Activated CD8-positive, alpha-beta memory T cell treated with anti-CD3 and anti-CD28 coated beads, Interleukin-2, amount 10 ng/mL, durations not matched to agents 7 days and 5 days (primary cell): ENCODE measurements around the gene PDCD4. TPM values are rescaled to one million over a fixed set of nuclear protein-coding genes. Genes with fewer than 3 reads are reported as not detected.
A peak's percentile ranks its signal among the peaks of the same experiment; 100 is the strongest.

Experiments used
- ATAC-seq: fragments of 150-1000 bp; cut with Tn5 transposase; one replicate; pipeline ENCODE4 v1.10.0; 2021; ENCODE audit warnings: moderate library complexity
- CTCF ChIA-PET: fragments of 350-600 bp; sonication (Branson Sonifier 250); formaldehyde crosslinking; loops from one replicate; lab custom pipeline; 2021; ENCODE audit warnings: antibody characterized with exemption; lab: Charles Lee
- DNase-seq: peaks from one replicate; pipeline ENCODE4 v3.0.0-alpha.2; 2020
- H3K27ac Mint-ChIP-seq: one replicate; pipeline ENCODE4 v1.8.0; 2021; ENCODE audit warnings: mild to moderate bottlenecking, mixed read lengths
- H3K27me3 Mint-ChIP-seq: one replicate; pipeline ENCODE4 v1.8.0; 2021; ENCODE audit warnings: mixed read lengths
- H3K36me3 Mint-ChIP-seq: one replicate; pipeline ENCODE4 v1.8.0; 2021; ENCODE audit warnings: mild to moderate bottlenecking, mixed read lengths
- H3K4me1 Mint-ChIP-seq: one replicate; pipeline ENCODE4 v1.8.0; 2021; ENCODE audit warnings: mixed read lengths
- H3K4me3 Mint-ChIP-seq: one replicate; pipeline ENCODE4 v1.8.0; 2021; ENCODE audit warnings: mild to moderate bottlenecking, moderate library complexity, mixed read lengths
- H3K9me3 Mint-ChIP-seq: one replicate; pipeline ENCODE4 v1.8.0; 2022; ENCODE audit warnings: low read depth, mixed read lengths
- total RNA-seq, 2 experiments: library from RNA; stranded (reverse); gene quantifications; one replicate each; pipeline ENCODE4 v1.2.3, GENCODE V29; 2021

The PDCD4 gene
- total RNA-seq, 2 experiments from 2014 or later, result 74.0 to 115 TPM

DNA sequence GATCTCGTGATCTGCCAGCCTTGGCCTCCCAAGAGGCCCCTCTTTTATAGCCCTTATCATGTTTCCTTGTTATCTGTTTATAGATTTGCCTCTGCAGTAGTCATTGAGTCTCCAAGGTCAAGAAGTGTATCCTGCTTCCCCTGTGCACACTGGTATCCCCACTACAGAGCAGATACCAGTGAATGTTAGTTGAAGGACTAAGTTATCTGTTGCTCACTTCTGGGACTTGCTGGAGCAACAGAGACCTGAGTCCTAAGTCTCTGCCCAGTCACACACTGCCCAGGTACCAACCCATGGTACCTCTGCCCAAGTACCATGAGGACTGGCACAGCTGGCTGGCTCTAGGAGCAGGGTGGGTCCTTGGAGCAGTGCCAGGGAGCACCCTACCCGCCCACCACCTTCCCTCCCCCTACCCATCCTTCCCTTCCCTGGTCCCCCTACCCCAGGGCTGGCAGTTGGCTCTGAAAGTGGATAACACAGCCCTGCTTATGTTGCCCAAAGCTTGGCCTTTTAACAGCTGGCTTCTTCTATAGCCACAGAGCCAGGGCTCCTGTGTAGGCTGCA is 26.5 kb upstream of the PDCD4 start:
- Mint-ChIP-seq H3K4me1 (peaks cover 47% of the 10 kb centered on the region), H3K27me3 (no peaks in the 10 kb centered on the region), H3K4me3 (no peak overlapping the region), H3K9me3 (no peaks in the 10 kb centered on the region), H3K27ac (no peak overlapping the region), H3K36me3 (peaks cover 2% of the 10 kb centered on the region)
- DNase-seq, result no peak
- CTCF ChIA-PET, result interaction anchor here (0.6 kb wide), 1 partner anchor 224 kb away, joined by 3 read pairs; no protein-coding TSS in a partner anchor
- no peak for ATAC-seq

GRCh38 chr10:110845756-110846620 is 25.7 kb upstream of the PDCD4 start:
- H3K36me3 Mint-ChIP-seq, result peaks cover 2% of the 10 kb centered on the region
- no peak for ATAC-seq
- H3K27me3 Mint-ChIP-seq, result no peaks in the 10 kb centered on the region
- DNase-seq, result no peak
- H3K4me1 Mint-ChIP-seq, result peaks cover 54% of the 10 kb centered on the region
- no peak overlapping the region for H3K4me3 Mint-ChIP-seq
- CTCF ChIA-PET, result interaction anchor here (0.6 to 1.4 kb wide), 3 partner anchors 11 to 224 kb away, joined by 3 to 5 read pairs (median 5); no protein-coding TSS in a partner anchor
- no peaks in the 10 kb centered on the region for H3K9me3 Mint-ChIP-seq
- H3K27ac Mint-ChIP-seq, result no peak overlapping the region

DNA sequence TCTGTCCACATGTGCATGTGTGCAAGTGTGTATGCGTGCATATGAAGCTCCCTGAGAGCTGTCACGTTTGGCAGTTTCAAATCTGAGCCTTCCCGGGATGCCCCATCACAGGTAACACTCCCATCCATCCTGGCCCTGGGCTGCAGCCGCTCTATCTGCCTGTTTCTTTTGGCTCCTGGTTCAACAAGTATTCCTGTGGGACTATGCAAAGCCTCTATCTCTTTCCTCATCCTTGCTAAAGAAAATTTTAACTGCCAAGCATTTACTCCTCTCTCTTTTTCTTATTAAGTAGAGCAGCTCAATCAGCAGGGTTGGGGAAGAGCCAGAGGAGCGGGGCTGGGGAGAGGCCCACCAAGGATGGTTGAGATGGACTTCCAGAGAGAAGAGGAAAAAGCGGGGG is 24.4 kb upstream of the PDCD4 start:
- ATAC-seq, result no peak
- Mint-ChIP-seq H3K4me1 (peaks cover 57% of the 10 kb centered on the region), H3K36me3 (peaks cover 2% of the 10 kb centered on the region), H3K27ac (no peak overlapping the region), H3K4me3 (no peak overlapping the region), H3K27me3 (no peaks in the 10 kb centered on the region), H3K9me3 (no peaks in the 10 kb centered on the region)
- CTCF ChIA-PET, result no interaction called here
- no peak for DNase-seq

GRCh38 chr10:110848106-110848505 is 23.6 kb upstream of the PDCD4 start:
- no peak overlapping the region for H3K4me3 Mint-ChIP-seq
- H3K36me3 Mint-ChIP-seq, result peaks cover 2% of the 10 kb centered on the region
- H3K27me3 Mint-ChIP-seq, result no peaks in the 10 kb centered on the region
- peaks cover 57% of the 10 kb centered on the region for H3K4me1 Mint-ChIP-seq
- DNase-seq (no peak), ATAC-seq (no peak)
- CTCF ChIA-PET, result no interaction called here
- no peaks in the 10 kb centered on the region for H3K9me3 Mint-ChIP-seq
- no peak overlapping the region for H3K27ac Mint-ChIP-seq

DNA sequence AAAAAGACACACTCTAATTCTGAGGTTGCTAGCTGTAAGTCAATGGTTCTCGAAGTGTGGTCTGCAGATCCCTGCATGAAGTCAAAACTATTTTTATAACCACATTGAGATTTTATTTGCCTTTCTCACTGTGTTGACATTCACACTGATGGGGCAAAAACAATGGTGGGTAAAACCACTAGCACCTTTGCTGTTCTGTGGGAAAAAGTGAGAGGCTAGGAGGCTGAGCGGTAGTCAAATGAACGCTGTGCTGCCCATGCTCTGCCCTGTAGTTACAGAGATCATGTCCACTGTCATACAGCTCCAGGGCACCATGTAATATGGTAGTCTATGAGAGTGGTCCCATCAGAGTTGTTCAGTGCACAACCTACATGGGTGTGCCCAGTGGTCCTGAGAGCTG is 21.6 kb upstream of the PDCD4 start:
- no peaks in the 10 kb centered on the region for H3K27me3 Mint-ChIP-seq
- peaks cover 54% of the 10 kb centered on the region for H3K4me1 Mint-ChIP-seq

DNA sequence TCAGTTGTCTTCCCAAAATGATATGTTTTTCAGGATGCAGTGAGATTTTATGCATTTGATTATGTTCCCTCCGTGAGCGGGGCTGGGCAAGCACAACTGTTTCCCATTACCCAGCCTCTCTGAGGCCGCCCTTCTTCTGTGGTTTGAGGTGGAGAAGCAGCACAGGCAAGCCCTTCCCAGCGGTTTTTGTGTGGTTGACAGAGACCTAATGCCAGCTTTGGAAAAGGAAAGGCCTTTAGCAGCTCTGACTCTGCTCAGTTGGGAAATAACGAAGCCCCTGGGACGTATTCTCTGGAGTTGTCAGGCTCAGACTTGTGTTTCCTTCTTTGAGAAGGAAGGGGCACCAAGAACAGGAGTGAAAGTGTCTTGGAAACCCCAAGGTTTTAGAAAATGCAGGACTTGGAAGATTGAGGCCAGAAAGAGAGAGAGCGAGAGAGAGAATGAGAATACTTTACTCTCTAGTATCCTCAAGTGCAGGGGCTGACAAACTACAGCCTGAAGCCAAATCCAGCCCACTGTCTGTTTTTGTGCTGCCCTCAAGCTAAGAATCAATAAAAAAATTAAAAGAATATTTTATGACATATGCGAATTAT is 20.6 kb upstream of the PDCD4 start:
- Mint-ChIP-seq H3K36me3 (peaks cover 6% of the 10 kb centered on the region), H3K4me1 (peaks cover 55% of the 10 kb centered on the region), H3K27me3 (no peaks in the 10 kb centered on the region), H3K9me3 (no peaks in the 10 kb centered on the region), H3K4me3 (no peak overlapping the region), H3K27ac (no peak overlapping the region)
- CTCF ChIA-PET, result interaction anchor here (0.9 to 2.2 kb wide), 5 partner anchors 11 to 179 kb away, joined by 3 to 6 read pairs (median 3); no protein-coding TSS in a partner anchor
- DNase-seq (no peak), ATAC-seq (no peak)

More for the DNA sequence above, 21.6 kb upstream of the PDCD4 start:
- peaks cover 2% of the 10 kb centered on the region for H3K36me3 Mint-ChIP-seq
- H3K9me3 Mint-ChIP-seq, result no peaks in the 10 kb centered on the region
- H3K27ac Mint-ChIP-seq, result no peak overlapping the region
- no peak overlapping the region for H3K4me3 Mint-ChIP-seq
- no peak for DNase-seq
- peak; percentile 38 for ATAC-seq
- CTCF ChIA-PET, result interaction anchor here (0.9 to 1.8 kb wide), 4 partner anchors 9 to 59 kb away, joined by 3 to 6 read pairs (median 4); no protein-coding TSS in a partner anchor

GRCh38 chr10:110852255-110852896 is 19.4 kb upstream of the PDCD4 start:
- Mint-ChIP-seq H3K36me3 (peaks cover 6% of the 10 kb centered on the region), H3K9me3 (no peaks in the 10 kb centered on the region), H3K4me3 (peak overlapping the region; percentile 43), H3K27ac (peak overlapping the region; percentile 58), H3K27me3 (no peaks in the 10 kb centered on the region), H3K4me1 (peaks cover 58% of the 10 kb centered on the region)
- ATAC-seq (peak; percentile 75), DNase-seq (peak; percentile 61)
- CTCF ChIA-PET, result interaction anchor here (0.7 to 2.2 kb wide), 9 partner anchors 8 to 180 kb away, joined by 3 to 5 read pairs (median 3); no protein-coding TSS in a partner anchor

DNA sequence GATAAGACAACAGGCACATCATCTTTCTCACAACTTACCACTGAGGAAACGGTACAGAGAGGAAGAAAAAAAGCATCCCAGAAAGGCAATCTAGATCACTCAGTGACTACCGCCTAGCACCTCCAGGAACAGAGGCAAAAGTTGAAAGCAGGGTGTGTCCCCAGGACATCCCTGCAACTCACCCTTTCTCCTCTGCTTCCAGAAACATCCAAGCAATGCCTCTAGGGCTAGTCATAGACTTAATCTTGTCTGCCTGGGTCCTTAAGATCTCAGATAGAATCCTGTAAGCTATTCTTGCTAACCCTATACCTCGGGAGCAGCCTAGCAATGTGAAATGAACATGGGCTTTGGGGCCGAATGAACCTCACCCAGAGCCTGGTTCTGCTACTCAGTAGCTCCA is 18.8 kb upstream of the PDCD4 start:
- peak; percentile 11 for ATAC-seq

DNA sequence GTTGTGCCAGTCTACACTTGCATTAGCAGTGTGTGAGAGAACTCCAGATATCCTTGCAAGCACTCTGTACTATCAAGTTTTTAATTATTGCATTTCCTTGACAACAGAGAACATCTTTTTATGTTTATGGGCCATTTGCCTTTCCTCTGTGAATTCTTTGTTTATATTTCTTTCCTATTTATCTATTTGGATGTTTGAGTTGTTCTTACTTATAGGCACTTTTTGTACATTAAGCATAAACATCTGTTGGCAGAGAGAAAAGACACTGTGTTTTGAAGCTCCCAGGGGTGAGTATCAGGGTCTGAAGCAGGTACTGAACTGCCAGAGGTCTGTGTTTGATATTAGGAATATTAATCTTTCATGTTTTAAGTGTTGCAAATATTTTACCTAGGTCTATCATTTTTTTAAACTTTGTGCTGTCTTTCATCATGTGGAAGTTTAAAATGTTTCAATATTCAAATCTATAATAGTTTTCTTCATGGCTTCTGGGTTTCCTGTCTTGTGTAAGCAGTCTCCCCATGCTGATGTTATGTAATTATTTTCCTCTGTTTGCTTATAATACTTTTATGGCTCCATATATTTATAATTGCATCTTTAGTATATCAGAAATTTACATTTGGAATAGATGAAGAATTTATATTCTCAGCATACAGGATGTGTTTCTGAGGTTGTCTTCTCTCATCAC is 17.7 kb upstream of the PDCD4 start:
- peaks cover 6% of the 10 kb centered on the region for H3K36me3 Mint-ChIP-seq
- H3K4me1 Mint-ChIP-seq, result peaks cover 71% of the 10 kb centered on the region
- no peaks in the 10 kb centered on the region for H3K9me3 Mint-ChIP-seq
- ATAC-seq, result no peak
- CTCF ChIA-PET, result no interaction called here
- H3K27ac Mint-ChIP-seq, result no peak overlapping the region
- no peaks in the 10 kb centered on the region for H3K27me3 Mint-ChIP-seq
- no peak overlapping the region for H3K4me3 Mint-ChIP-seq
- DNase-seq, result no peak

More for the DNA sequence above, 18.8 kb upstream of the PDCD4 start:
- CTCF ChIA-PET, result interaction anchor here (0.7 to 2.2 kb wide), 6 partner anchors 12 to 79 kb away, joined by 3 to 5 read pairs (median 4); no protein-coding TSS in a partner anchor
- Mint-ChIP-seq H3K4me1 (peaks cover 64% of the 10 kb centered on the region), H3K4me3 (peak overlapping the region; percentile 10), H3K27ac (peak overlapping the region; percentile 58), H3K36me3 (peaks cover 6% of the 10 kb centered on the region), H3K9me3 (no peaks in the 10 kb centered on the region), H3K27me3 (no peaks in the 10 kb centered on the region)
- no peak for DNase-seq

- Mint-ChIP-seq H3K9me3 (no peaks in the 10 kb centered on the region), H3K27me3 (no peaks in the 10 kb centered on the region), H3K36me3 (peaks cover 9% of the 10 kb centered on the region), H3K27ac (peak overlapping the region; percentile 59), H3K4me1 (peaks cover 66% of the 10 kb centered on the region), H3K4me3 (no peak overlapping the region)
- CTCF ChIA-PET, result interaction anchor here (0.7 to 2.1 kb wide), 14 partner anchors 11 to 1620 kb away, joined by 3 to 8 read pairs (median 4); partner anchors contain the start of gene PDCD4
- ATAC-seq, result no peak
- DNase-seq, result no peak
These were observed 14.2 kb upstream of the PDCD4 start for GRCh38 chr10:110857265-110858171.

DNA sequence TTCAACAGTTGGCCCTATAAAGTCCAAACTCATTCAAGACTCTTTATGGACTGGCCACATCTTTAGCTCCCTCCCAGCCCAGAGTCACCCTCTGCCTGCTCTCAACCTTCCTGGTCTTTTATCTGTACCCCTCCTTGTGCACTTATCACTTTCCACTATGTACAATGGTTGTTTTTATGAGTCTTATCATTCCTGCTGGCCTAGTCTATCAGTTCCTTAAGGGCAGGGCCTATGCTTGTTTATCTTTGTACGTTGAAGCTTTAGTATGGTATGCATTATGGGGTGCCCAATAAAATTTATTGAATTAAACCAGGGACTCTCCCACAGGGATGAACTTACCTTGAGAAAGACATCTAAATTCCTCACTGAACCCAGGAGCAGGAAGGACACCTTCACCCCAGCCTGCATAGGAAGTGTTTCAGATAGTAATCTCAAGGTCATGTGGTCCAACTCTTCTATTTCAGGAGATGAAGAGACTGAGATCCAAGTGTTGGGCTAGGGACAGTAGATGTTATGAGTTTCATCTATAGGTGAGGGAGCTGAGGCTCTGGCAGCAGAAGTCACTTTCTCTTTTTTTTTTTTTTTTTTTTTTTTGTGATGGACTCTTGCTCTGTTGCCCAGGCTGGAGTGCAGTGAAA is 13.3 kb upstream of the PDCD4 start:
- H3K36me3 Mint-ChIP-seq, result peaks cover 11% of the 10 kb centered on the region
- H3K4me3 Mint-ChIP-seq, result no peak overlapping the region
- DNase-seq (no peak), ATAC-seq (no peak)
- CTCF ChIA-PET, result interaction anchor here (0.7 to 2.1 kb wide), 11 partner anchors 10 to 84 kb away, joined by 3 to 8 read pairs (median 4); partner anchors contain the start of gene PDCD4
- H3K27me3 Mint-ChIP-seq, result no peaks in the 10 kb centered on the region
- H3K4me1 Mint-ChIP-seq, result peaks cover 65% of the 10 kb centered on the region
- H3K9me3 Mint-ChIP-seq, result no peaks in the 10 kb centered on the region
- H3K27ac Mint-ChIP-seq, result peak overlapping the region; percentile 38
